SK-N-SH (cell line): ENCODE measurements around the gene DIS3L2. TPM values are rescaled to one million over a fixed set of nuclear protein-coding genes. Genes with fewer than 3 reads are reported as not detected.

Source experiments
- CTCF ChIA-PET: fragments of 300-600, 350-600 bp; formaldehyde crosslinking; extraction: SDS; loops from one replicate; lab custom pipeline; 2021; lab: Yijun Ruan, JAX
- POLR2A ChIA-PET: fragments of 350-600 bp; sonication (Branson Sonifier 250); formaldehyde crosslinking; extraction: SDS; loops from one replicate; lab custom pipeline; 2020; ENCODE audit warnings: antibody characterized with exemption, inconsistent platforms; lab: Yijun Ruan, JAX
- DNase-seq: peaks from one replicate; pipeline ENCODE4 v3.0.0; 2012
- H2AFZ ChIP-seq: fragments of 200-600 bp; sonication (generic); 2 replicates; pipeline ENCODE4 v1.8.1; 2016; ENCODE audit warnings: antibody characterized with exemption, mild to moderate bottlenecking, low read depth
- H3F3A ChIP-seq: fragments of 200-600 bp; sonication (generic); replicated peaks from 2 replicates; pipeline ENCODE3; 2016; ENCODE audit warnings: antibody characterized with exemption, mild to moderate bottlenecking; ENCODE audit not compliant: insufficient read depth
- H3K27ac ChIP-seq, 2 experiments: fragments of 200-500 bp in 1 of 2; fragments of 200-600 bp in 1 of 2; sonication (Bioruptor generic) in 1 of 2; sonication (generic), shearing (Covaris generic) in 1 of 2; 2 replicates each; pipeline versions ENCODE4 v1.5.1 to v1.6.1; 2014 to 2016; ENCODE audit warnings: low read depth in 2 of 2, inconsistent platforms in 1 of 2, low read length in 1 of 2, mild to moderate bottlenecking in 1 of 2, mixed read lengths in 1 of 2
- H3K27me3 ChIP-seq: fragments of 200-600 bp; sonication (generic), shearing (Covaris generic); 2 replicates; pipeline ENCODE4 v1.6.1; 2016; ENCODE audit warnings: mixed run types; ENCODE audit not compliant: insufficient read depth
- H3K36me3 ChIP-seq, 2 experiments: fragments of 200-500 bp in 1 of 2; fragments of 200-600 bp in 1 of 2; sonication (Bioruptor generic) in 1 of 2; sonication (generic) in 1 of 2; replicated peaks in 1 of 2; 2 replicates each; pipeline versions ENCODE3 to v1.5.1; 2014 to 2016; ENCODE audit warnings: low read length in 1 of 2, mild to moderate bottlenecking in 1 of 2; ENCODE audit not compliant: insufficient read depth in 2 of 2, control insufficient read depth in 1 of 2
- H3K4me1 ChIP-seq, 2 experiments: fragments of 200-500 bp in 1 of 2; fragments of 200-600 bp in 1 of 2; sonication (Bioruptor generic) in 1 of 2; sonication (generic), shearing (Covaris generic) in 1 of 2; 2 replicates each; pipeline versions ENCODE4 v1.5.1 to v1.6.1; 2014 to 2016; ENCODE audit warnings: low read depth in 1 of 2, low read length in 1 of 2, mixed run types in 1 of 2; ENCODE audit not compliant: insufficient read depth in 2 of 2, control insufficient read depth in 1 of 2
- H3K4me2 ChIP-seq: fragments of 200-600 bp; sonication (generic), shearing (Covaris generic); 2 replicates; pipeline ENCODE4 v1.6.1; 2017; ENCODE audit warnings: mixed run types
- H3K4me3 ChIP-seq, 2 experiments: fragments of 200-500 bp in 1 of 2; fragments of 200-600 bp in 1 of 2; sonication (Bioruptor generic) in 1 of 2; sonication (generic), shearing (Covaris generic) in 1 of 2; 2 replicates each; pipeline versions ENCODE4 v1.5.1 to v1.8.1; 2014 to 2016; ENCODE audit warnings: low read depth in 2 of 2, inconsistent platforms in 1 of 2, low read length in 1 of 2, mild to moderate bottlenecking in 1 of 2, mixed read lengths in 1 of 2, moderate library complexity in 1 of 2
- H3K79me2 ChIP-seq: fragments of 200-600 bp; sonication (generic); 2 replicates; pipeline ENCODE4 v1.8.1; 2017; ENCODE audit warnings: mild to moderate bottlenecking; ENCODE audit not compliant: insufficient read depth
- H3K9ac ChIP-seq: fragments of 200-600 bp; sonication (generic); 2 replicates; pipeline ENCODE4 v1.6.1; 2017; ENCODE audit warnings: mixed run types
- H3K9me2 ChIP-seq: fragments of 200-600 bp; sonication (generic); 2 replicates; pipeline ENCODE4 v1.6.1; 2017; ENCODE audit warnings: mixed run types
- H3K9me3 ChIP-seq: fragments of 200-600 bp; sonication (generic); 2 replicates; pipeline ENCODE4 v1.6.1; 2017; ENCODE audit warnings: mixed run types, mild to moderate bottlenecking, moderate library complexity
- H4K20me1 ChIP-seq: fragments of 200-600 bp; sonication (generic); 2 replicates; pipeline ENCODE4 v1.6.1; 2017; ENCODE audit warnings: mild to moderate bottlenecking, mixed run types; ENCODE audit not compliant: insufficient read depth
- CHD2 ChIP-seq: fragments of 150-350 bp; IDR thresholded peaks from 2 replicates; pipeline ENCODE4 v1.6.1; 2018; ENCODE audit warnings: low read length; ENCODE audit not compliant: partially characterized antibody
- ELF1 ChIP-seq: IDR thresholded peaks from 2 replicates; pipeline ENCODE4 v1.4.0; 2012
- EP300 ChIP-seq, 2 experiments: IDR thresholded peaks; 2 replicates each; pipeline versions ENCODE4 v1.4.0 to v1.6.1; 2012; ENCODE audit warnings: borderline replicate concordance in 1 of 2, low read depth in 1 of 2, low read length in 1 of 2
- GATA2 ChIP-seq: sonication (generic); formaldehyde crosslinking; IDR thresholded peaks from 2 replicates; pipeline ENCODE4 v1.5.0; 2020; ENCODE audit warnings: mild to moderate bottlenecking, missing genetic modification reagents
- IRF3 ChIP-seq: fragments of 150-350 bp; IDR thresholded peaks from 2 replicates; pipeline ENCODE4 v1.6.1; 2016; ENCODE audit warnings: mild to moderate bottlenecking, low read depth, low read length
- MAX ChIP-seq: IDR thresholded peaks from 2 replicates; pipeline ENCODE4 v1.4.0; 2012; ENCODE audit warnings: low read depth
- RAD21 ChIP-seq: IDR thresholded peaks from 2 replicates; pipeline ENCODE4 v1.6.1; 2012; ENCODE audit warnings: mild to moderate bottlenecking, low read length
- RCOR1 ChIP-seq: fragments of 150-350 bp; IDR thresholded peaks from 2 replicates; pipeline ENCODE4 v1.6.1; 2017; ENCODE audit warnings: antibody characterized with exemption, low read length
- RXRA ChIP-seq: IDR thresholded peaks from 2 replicates; pipeline ENCODE4 v1.4.0; 2012; ENCODE audit warnings: low read depth, mild to moderate bottlenecking, borderline replicate concordance
- SMC3 ChIP-seq: IDR thresholded peaks from 2 replicates; pipeline ENCODE4 v1.6.1; 2012; ENCODE audit warnings: low read depth, low read length, improper control_type of control experiment
- USF1 ChIP-seq: IDR thresholded peaks from 2 replicates; pipeline ENCODE4 v1.4.0; 2012; ENCODE audit warnings: low read depth, borderline replicate concordance
- USF2 ChIP-seq: fragments of 150-350 bp; IDR thresholded peaks from 2 replicates; pipeline ENCODE4 v1.6.1; 2017; ENCODE audit warnings: antibody characterized with exemption, low read length, low read depth, borderline replicate concordance
- ZBTB33 ChIP-seq: IDR thresholded peaks from 2 replicates; pipeline ENCODE4 v1.4.0; 2012; ENCODE audit warnings: low read depth, borderline replicate concordance
- WGBS: methylation state at CpG from one replicate; pipeline ENCODE4 v1.1.6; 2017; ENCODE audit warnings: low lambda C conversion rate; 5-methylcytosine and 5-hydroxymethylcytosine counted together
- polyA plus RNA-seq, 3 experiments: library from polyadenylated mRNA; depleted of rRNA; stranded (reverse); fragments of >200 nt; gene quantifications; 2 replicates each; pipeline ENCODE4 v1.2.3, GENCODE V29; 2012

The DIS3L2 gene
- polyA plus RNA-seq, 1 of the 3 experiments (the other 2 are of a cell fraction): 17.9 TPM

- Histone ChIP-seq H3K9me3 (no peaks in the 10 kb centered on the region), H3F3A (no peaks in the 10 kb centered on the region), H3K4me3 (no peak overlapping the region), H3K9ac (no peak overlapping the region), H3K9me2 (no peaks in the 10 kb centered on the region), H3K36me3 (peaks cover 0 to 14% of the 10 kb centered on the region in 2 experiments), H3K4me1 (peaks cover 0 to 3% of the 10 kb centered on the region in 2 experiments; a peak in 1 of 4 replicates), H4K20me1 (no peaks in the 10 kb centered on the region), H3K4me2 (no peak overlapping the region), H3K79me2 (no peaks in the 10 kb centered on the region), H3K27me3 (no peaks in the 10 kb centered on the region), H3K27ac (no peak overlapping the region), H2AFZ (no peak overlapping the region)
- ChIA-PET CTCF (no interaction called here), POLR2A (no interaction called here)
- 97% methylated on average over 5 of the region's 5 CpGs for WGBS
- no peak for DNase-seq
- TF ChIP-seq ELF1 (no peak), RCOR1 (no peak), USF2 (no peak), RXRA (no peak), RAD21 (no peak), ZBTB33 (no peak), USF1 (no peak)
Measured at GRCh38 chr2:232235716-232236115, 274.2 kb downstream of the DIS3L2 start.

GRCh38 chr2:232236200-232236599, 274.7 kb downstream of the DIS3L2 start:
- POLR2A ChIA-PET: no interaction called here
- H3K27me3 ChIP-seq: no peaks in the 10 kb centered on the region
- no peak for DNase-seq

More at GRCh38 chr2:232236200-232236599, 274.7 kb downstream of the DIS3L2 start:
- no peak overlapping the region for H2AFZ ChIP-seq
- no peaks in the 10 kb centered on the region for H3K9me3 ChIP-seq
- H3K4me2 ChIP-seq: no peak overlapping the region
- no peak overlapping the region for H3K27ac ChIP-seq
- no peak overlapping the region for H3K4me3 ChIP-seq
- CTCF ChIA-PET: no interaction called here
- H3K4me1 ChIP-seq: peaks cover 0 to 3% of the 10 kb centered on the region in 2 experiments; a peak in 1 of 4 replicates
- TF ChIP-seq CHD2 (no peak), MAX (no peak), RXRA (no peak), ZBTB33 (no peak), SMC3 (no peak), IRF3 (no peak), GATA2 (CRISPR knock-in tag) (no peak), EP300 (IDR thresholded peaks at IDR 0.05; ENCODE audit: borderline replicate concordance in 1 of 2, low read depth in 1 of 2, low read length in 1 of 2) (no peak), ELF1 (no peak)
- no peaks in the 10 kb centered on the region for H3K79me2 ChIP-seq
- no peak overlapping the region for H3K9ac ChIP-seq
- H3F3A ChIP-seq: no peaks in the 10 kb centered on the region
- peaks cover 0 to 14% of the 10 kb centered on the region in 2 experiments for H3K36me3 ChIP-seq
- H3K9me2 ChIP-seq: no peaks in the 10 kb centered on the region
- H4K20me1 ChIP-seq: no peaks in the 10 kb centered on the region
